ENCODE results near the gene SLC13A4.

DNA sequence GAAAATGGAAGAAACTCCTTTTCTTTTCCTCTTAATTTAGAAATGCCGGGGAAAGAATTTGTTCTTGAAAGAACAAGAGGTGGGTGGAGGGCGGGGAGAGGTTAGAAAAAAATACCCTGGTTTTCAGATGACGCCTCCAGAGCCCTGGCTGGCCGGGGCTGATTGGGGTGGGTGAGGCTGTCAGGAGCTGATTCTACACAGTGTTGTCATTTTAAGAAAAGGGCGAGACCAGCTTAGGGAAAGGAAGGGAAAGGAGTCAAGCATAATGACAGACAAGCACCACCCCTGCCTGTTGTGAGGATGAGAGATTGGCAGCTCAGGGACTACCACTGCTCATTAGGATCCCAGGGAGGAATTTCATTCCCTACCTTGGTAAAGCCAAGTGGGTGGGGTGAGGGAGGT, 30.5 kb upstream of the SLC13A4 start:
- TF ChIP-seq ARNT (IDR thresholded peaks at IDR 0.05) (no peak), FOXA3 (CRISPR knock-in tag; IDR thresholded peaks at IDR 0.05) (no peak), ZBTB7A (CRISPR knock-in tag; IDR thresholded peaks at IDR 0.05) (no peak), CEBPB (IDR thresholded peaks at IDR 0.05; ENCODE audit: borderline replicate concordance, low read depth, low read length) (no peak), EZH2 (conservative IDR thresholded peaks at IDR 0.05; ENCODE audit: low read depth, low read length) (no peak), HNRNPK (IDR thresholded peaks at IDR 0.05; ENCODE audit: low read depth, low read length, poor library complexity, severe bottlenecking) (no peak), ZKSCAN1 (IDR thresholded peaks at IDR 0.05; ENCODE audit: low read length) (no peak)
- TF ChIP-seq, protein P1, sequence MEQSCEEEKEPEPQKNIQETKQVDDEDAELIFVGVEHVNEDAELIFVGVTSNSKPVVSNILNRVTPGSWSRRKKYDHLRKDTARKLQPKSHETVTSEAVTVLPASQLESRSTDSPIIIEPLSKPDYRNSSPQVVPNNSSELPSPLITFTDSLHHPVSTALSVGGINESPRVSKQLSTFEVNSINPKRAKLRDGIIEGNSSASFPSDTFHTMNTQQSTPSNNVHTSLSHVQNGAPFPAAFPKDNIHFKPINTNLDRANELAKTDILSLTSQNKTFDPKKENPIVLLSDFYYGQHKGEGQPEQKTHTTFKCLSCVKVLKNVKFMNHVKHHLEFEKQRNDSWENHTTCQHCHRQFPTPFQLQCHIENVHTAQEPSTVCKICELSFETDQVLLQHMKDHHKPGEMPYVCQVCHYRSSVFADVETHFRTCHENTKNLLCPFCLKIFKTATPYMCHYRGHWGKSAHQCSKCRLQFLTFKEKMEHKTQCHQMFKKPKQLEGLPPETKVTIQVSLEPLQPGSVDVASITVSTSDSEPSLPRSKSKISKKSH (CRISPR knock-in tag; IDR thresholded peaks at IDR 0.05; ENCODE audit: borderline replicate concordance), result no peak
- TF ChIP-seq, protein P2, sequence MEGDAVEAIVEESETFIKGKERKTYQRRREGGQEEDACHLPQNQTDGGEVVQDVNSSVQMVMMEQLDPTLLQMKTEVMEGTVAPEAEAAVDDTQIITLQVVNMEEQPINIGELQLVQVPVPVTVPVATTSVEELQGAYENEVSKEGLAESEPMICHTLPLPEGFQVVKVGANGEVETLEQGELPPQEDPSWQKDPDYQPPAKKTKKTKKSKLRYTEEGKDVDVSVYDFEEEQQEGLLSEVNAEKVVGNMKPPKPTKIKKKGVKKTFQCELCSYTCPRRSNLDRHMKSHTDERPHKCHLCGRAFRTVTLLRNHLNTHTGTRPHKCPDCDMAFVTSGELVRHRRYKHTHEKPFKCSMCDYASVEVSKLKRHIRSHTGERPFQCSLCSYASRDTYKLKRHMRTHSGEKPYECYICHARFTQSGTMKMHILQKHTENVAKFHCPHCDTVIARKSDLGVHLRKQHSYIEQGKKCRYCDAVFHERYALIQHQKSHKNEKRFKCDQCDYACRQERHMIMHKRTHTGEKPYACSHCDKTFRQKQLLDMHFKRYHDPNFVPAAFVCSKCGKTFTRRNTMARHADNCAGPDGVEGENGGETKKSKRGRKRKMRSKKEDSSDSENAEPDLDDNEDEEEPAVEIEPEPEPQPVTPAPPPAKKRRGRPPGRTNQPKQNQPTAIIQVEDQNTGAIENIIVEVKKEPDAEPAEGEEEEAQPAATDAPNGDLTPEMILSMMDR (CRISPR knock-in tag; IDR thresholded peaks at IDR 0.05), result no peak
- TF ChIP-seq, protein P3, sequence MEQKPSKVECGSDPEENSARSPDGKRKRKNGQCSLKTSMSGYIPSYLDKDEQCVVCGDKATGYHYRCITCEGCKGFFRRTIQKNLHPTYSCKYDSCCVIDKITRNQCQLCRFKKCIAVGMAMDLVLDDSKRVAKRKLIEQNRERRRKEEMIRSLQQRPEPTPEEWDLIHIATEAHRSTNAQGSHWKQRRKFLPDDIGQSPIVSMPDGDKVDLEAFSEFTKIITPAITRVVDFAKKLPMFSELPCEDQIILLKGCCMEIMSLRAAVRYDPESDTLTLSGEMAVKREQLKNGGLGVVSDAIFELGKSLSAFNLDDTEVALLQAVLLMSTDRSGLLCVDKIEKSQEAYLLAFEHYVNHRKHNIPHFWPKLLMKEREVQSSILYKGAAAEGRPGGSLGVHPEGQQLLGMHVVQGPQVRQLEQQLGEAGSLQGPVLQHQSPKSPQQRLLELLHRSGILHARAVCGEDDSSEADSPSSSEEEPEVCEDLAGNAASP (CRISPR knock-in tag; IDR thresholded peaks at IDR 0.05; ENCODE audit: borderline replicate concordance), result no peak
- TF ChIP-seq, protein P4, sequence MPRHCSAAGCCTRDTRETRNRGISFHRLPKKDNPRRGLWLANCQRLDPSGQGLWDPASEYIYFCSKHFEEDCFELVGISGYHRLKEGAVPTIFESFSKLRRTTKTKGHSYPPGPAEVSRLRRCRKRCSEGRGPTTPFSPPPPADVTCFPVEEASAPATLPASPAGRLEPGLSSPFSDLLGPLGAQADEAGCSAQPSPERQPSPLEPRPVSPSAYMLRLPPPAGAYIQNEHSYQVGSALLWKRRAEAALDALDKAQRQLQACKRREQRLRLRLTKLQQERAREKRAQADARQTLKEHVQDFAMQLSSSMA (CRISPR knock-in tag; IDR thresholded peaks at IDR 0.05), result no peak
- TF ChIP-seq, protein P5, sequence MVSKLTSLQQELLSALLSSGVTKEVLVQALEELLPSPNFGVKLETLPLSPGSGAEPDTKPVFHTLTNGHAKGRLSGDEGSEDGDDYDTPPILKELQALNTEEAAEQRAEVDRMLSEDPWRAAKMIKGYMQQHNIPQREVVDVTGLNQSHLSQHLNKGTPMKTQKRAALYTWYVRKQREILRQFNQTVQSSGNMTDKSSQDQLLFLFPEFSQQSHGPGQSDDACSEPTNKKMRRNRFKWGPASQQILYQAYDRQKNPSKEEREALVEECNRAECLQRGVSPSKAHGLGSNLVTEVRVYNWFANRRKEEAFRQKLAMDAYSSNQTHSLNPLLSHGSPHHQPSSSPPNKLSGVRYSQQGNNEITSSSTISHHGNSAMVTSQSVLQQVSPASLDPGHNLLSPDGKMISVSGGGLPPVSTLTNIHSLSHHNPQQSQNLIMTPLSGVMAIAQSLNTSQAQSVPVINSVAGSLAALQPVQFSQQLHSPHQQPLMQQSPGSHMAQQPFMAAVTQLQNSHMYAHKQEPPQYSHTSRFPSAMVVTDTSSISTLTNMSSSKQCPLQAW (CRISPR knock-in tag; IDR thresholded peaks at IDR 0.05), result no peak
- TF ChIP-seq, protein P6, sequence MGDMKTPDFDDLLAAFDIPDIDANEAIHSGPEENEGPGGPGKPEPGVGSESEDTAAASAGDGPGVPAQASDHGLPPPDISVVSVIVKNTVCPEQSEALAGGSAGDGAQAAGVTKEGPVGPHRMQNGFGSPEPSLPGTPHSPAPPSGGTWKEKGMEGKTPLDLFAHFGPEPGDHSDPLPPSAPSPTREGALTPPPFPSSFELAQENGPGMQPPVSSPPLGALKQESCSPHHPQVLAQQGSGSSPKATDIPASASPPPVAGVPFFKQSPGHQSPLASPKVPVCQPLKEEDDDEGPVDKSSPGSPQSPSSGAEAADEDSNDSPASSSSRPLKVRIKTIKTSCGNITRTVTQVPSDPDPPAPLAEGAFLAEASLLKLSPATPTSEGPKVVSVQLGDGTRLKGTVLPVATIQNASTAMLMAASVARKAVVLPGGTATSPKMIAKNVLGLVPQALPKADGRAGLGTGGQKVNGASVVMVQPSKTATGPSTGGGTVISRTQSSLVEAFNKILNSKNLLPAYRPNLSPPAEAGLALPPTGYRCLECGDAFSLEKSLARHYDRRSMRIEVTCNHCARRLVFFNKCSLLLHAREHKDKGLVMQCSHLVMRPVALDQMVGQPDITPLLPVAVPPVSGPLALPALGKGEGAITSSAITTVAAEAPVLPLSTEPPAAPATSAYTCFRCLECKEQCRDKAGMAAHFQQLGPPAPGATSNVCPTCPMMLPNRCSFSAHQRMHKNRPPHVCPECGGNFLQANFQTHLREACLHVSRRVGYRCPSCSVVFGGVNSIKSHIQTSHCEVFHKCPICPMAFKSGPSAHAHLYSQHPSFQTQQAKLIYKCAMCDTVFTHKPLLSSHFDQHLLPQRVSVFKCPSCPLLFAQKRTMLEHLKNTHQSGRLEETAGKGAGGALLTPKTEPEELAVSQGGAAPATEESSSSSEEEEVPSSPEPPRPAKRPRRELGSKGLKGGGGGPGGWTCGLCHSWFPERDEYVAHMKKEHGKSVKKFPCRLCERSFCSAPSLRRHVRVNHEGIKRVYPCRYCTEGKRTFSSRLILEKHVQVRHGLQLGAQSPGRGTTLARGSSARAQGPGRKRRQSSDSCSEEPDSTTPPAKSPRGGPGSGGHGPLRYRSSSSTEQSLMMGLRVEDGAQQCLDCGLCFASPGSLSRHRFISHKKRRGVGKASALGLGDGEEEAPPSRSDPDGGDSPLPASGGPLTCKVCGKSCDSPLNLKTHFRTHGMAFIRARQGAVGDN (CRISPR knock-in tag; IDR thresholded peaks at IDR 0.05), result no peak

Data from HepG2 (cell line).